Loucy (cell line): ENCODE data around the gene SYNC.

Source experiments
- CTCF ChIP-seq: fragments of 200-600 bp; sonication (generic); conservative IDR thresholded peaks from 2 replicates; pipeline ENCODE4 v1.5.1; 2014; ENCODE audit warnings: mild to moderate bottlenecking, antibody characterized with exemption, low read length
- EZH2phosphoT487 ChIP-seq: fragments of 200-600 bp; IDR thresholded peaks from 2 replicates; pipeline ENCODE4 v1.6.1; 2018; ENCODE audit warnings: antibody characterized with exemption, mild to moderate bottlenecking, moderate library complexity, borderline replicate concordance

- no peak for TF ChIP-seq CTCF
- no peak for TF ChIP-seq EZH2phosphoT487
These were observed 10.5 kb upstream of the SYNC start for GRCh38 chr1:32713081-32713480.
